ENCODE results near the gene BRD1. TPM values are rescaled to one million over a fixed set of nuclear protein-coding genes. Genes with fewer than 3 reads are reported as not detected.

The BRD1 gene
- total and polyA plus RNA-seq, 2 experiments from 2014 or later = 12.3 to 33.8 TPM

GRCh38 chr22:49865156-49865555, 37.5 kb upstream of the BRD1 start (continued):
- TF ChIP-seq, protein P1, sequence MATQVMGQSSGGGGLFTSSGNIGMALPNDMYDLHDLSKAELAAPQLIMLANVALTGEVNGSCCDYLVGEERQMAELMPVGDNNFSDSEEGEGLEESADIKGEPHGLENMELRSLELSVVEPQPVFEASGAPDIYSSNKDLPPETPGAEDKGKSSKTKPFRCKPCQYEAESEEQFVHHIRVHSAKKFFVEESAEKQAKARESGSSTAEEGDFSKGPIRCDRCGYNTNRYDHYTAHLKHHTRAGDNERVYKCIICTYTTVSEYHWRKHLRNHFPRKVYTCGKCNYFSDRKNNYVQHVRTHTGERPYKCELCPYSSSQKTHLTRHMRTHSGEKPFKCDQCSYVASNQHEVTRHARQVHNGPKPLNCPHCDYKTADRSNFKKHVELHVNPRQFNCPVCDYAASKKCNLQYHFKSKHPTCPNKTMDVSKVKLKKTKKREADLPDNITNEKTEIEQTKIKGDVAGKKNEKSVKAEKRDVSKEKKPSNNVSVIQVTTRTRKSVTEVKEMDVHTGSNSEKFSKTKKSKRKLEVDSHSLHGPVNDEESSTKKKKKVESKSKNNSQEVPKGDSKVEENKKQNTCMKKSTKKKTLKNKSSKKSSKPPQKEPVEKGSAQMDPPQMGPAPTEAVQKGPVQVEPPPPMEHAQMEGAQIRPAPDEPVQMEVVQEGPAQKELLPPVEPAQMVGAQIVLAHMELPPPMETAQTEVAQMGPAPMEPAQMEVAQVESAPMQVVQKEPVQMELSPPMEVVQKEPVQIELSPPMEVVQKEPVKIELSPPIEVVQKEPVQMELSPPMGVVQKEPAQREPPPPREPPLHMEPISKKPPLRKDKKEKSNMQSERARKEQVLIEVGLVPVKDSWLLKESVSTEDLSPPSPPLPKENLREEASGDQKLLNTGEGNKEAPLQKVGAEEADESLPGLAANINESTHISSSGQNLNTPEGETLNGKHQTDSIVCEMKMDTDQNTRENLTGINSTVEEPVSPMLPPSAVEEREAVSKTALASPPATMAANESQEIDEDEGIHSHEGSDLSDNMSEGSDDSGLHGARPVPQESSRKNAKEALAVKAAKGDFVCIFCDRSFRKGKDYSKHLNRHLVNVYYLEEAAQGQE (IDR thresholded peaks at IDR 0.05; ENCODE audit: unreplicated experiment) = no peak
- TF ChIP-seq ZNF114 (CRISPR knock-in tag; IDR thresholded peaks at IDR 0.05) (no peak), ZNF331 (CRISPR knock-in tag; IDR thresholded peaks at IDR 0.05; ENCODE audit: low read depth) (no peak), EZH2 (IDR thresholded peaks at IDR 0.05; ENCODE audit: low read depth, unreplicated experiment) (no peak), EZH2phosphoT487 (IDR thresholded peaks at IDR 0.05; ENCODE audit: unreplicated experiment) (no peak), STAT1 (IDR thresholded peaks at IDR 0.05; ENCODE audit: unreplicated experiment) (no peak), JUNB (IDR thresholded peaks at IDR 0.05; ENCODE audit: unreplicated experiment) (no peak), POLR2AphosphoS5 (IDR thresholded peaks at IDR 0.05; ENCODE audit: low read depth) (no peak), NANOG (IDR thresholded peaks at IDR 0.05; ENCODE audit: borderline replicate concordance) (no peak)
- TF ChIP-seq, protein P2, sequence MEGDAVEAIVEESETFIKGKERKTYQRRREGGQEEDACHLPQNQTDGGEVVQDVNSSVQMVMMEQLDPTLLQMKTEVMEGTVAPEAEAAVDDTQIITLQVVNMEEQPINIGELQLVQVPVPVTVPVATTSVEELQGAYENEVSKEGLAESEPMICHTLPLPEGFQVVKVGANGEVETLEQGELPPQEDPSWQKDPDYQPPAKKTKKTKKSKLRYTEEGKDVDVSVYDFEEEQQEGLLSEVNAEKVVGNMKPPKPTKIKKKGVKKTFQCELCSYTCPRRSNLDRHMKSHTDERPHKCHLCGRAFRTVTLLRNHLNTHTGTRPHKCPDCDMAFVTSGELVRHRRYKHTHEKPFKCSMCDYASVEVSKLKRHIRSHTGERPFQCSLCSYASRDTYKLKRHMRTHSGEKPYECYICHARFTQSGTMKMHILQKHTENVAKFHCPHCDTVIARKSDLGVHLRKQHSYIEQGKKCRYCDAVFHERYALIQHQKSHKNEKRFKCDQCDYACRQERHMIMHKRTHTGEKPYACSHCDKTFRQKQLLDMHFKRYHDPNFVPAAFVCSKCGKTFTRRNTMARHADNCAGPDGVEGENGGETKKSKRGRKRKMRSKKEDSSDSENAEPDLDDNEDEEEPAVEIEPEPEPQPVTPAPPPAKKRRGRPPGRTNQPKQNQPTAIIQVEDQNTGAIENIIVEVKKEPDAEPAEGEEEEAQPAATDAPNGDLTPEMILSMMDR (conservative IDR thresholded peaks at IDR 0.05; ENCODE audit: low read depth in 2 of 2) = no peak
- TF ChIP-seq, protein P3, sequence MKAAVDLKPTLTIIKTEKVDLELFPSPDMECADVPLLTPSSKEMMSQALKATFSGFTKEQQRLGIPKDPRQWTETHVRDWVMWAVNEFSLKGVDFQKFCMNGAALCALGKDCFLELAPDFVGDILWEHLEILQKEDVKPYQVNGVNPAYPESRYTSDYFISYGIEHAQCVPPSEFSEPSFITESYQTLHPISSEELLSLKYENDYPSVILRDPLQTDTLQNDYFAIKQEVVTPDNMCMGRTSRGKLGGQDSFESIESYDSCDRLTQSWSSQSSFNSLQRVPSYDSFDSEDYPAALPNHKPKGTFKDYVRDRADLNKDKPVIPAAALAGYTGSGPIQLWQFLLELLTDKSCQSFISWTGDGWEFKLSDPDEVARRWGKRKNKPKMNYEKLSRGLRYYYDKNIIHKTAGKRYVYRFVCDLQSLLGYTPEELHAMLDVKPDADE (IDR thresholded peaks at IDR 0.05) = no peak

DNA sequence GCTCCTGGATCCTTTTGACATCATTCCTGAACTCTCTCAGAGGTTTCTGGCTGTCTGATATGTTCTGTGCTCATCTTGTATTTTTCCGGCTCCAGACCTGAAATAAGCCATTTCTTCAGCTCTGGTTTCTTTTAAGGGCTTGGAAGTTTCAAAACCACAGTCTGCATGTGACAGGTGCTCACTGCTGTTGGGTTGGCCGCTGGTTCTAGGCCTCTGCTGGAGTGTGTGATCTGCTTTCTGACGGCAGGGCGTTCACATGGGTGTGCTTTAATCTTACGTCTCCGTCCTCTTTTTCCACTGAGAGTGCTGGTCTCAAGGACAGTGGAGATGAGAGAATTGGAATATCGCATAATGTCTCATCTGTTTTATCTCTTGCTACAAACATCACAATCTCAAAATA, 36.3 kb upstream of the BRD1 start:
- H4K20me1 ChIP-seq (replicated peaks; ENCODE audit: insufficient read depth) = peaks cover 59% of the 10 kb centered on the region
- no peaks in the 10 kb centered on the region for H3K9me2 ChIP-seq (ENCODE audit: insufficient read depth)
- DNase-seq (ENCODE audit: low spot score) = no peak
- peaks cover 94% of the 10 kb centered on the region for H3K79me2 ChIP-seq (replicated peaks; ENCODE audit: insufficient read depth)
- Mint-ChIP-seq H3K36me3 (ENCODE audit: low read depth) (peaks cover 40% of the 10 kb centered on the region), H3K9me3 (peaks cover 21% of the 10 kb centered on the region), H3K27ac (no peak overlapping the region; the same call in 1 of the 2 replicates), H3K4me1 (peaks cover 3% of the 10 kb centered on the region; the same call in 2 of the 3 replicates), H3K4me3 (no peak overlapping the region), H3K27me3 (ENCODE audit: insufficient read depth, low read depth, poor library complexity) (peaks cover 2% of the 10 kb centered on the region)
- no peaks in the 10 kb centered on the region for H3K27me3 ChIP-seq (ENCODE audit: insufficient read depth)
- H3K4me1 ChIP-seq (ENCODE audit: insufficient read depth) = peaks cover 7% of the 10 kb centered on the region; the same call in 1 of the 2 replicates
- H3K36me3 ChIP-seq (ENCODE audit: insufficient read depth) = no peaks in the 10 kb centered on the region
- H2AFZ ChIP-seq = no peak overlapping the region
- H3F3A ChIP-seq (replicated peaks; ENCODE audit: low read depth) = no peaks in the 10 kb centered on the region
- ATAC-seq = no peak
- H3K27ac ChIP-seq (ENCODE audit: low read depth) = no peak overlapping the region
- no peak overlapping the region for H3K4me2 ChIP-seq
- H3K4me3 ChIP-seq = no peak overlapping the region
- no peak for TF ChIP-seq NANOG (IDR thresholded peaks at IDR 0.05; ENCODE audit: borderline replicate concordance)
- TF ChIP-seq POLR2AphosphoS5 (IDR thresholded peaks at IDR 0.05; ENCODE audit: low read depth) = no peak
- TF ChIP-seq JUNB (IDR thresholded peaks at IDR 0.05; ENCODE audit: unreplicated experiment) = no peak
- TF ChIP-seq STAT1 (IDR thresholded peaks at IDR 0.05; ENCODE audit: unreplicated experiment) = no peak
- no peak for TF ChIP-seq ZNF114 (CRISPR knock-in tag; IDR thresholded peaks at IDR 0.05)
- no peak for TF ChIP-seq CREB1 (CRISPR knock-in tag; IDR thresholded peaks at IDR 0.05; ENCODE audit: low read depth)
- TF ChIP-seq, protein P3 (IDR thresholded peaks at IDR 0.05) = no peak

Data from GM23338 (cell line).